Sigmoid colon (tissue), 4 donors: ENCODE results near the gene KRT36.

Experiments used
- POLR2A ChIP-seq, 2 donors: fragments of 450-650 bp; IDR thresholded peaks; one replicate each; pipeline ENCODE4 v1.6.1; 2016; ENCODE audit warnings: antibody characterized with exemption in 2 of 2, mild to moderate bottlenecking in 2 of 2, moderate library complexity in 2 of 2
- POLR2AphosphoS5 ChIP-seq, 4 donors: sonication (generic); formaldehyde crosslinking; IDR thresholded peaks; one replicate each; pipeline ENCODE4 v1.6.1; 2017; ENCODE audit warnings: antibody characterized with exemption in 4 of 4
- TF ChIP-seq, protein P1 (sequence below), 4 experiments: fragments of 450-650 bp in 3 of 4; fragments of 200-600 bp in 1 of 4; IDR thresholded peaks; one replicate each; pipeline ENCODE4 v1.5.1; 2016 to 2019; ENCODE audit warnings: antibody characterized with exemption in 4 of 4, mild to moderate bottlenecking in 3 of 4, moderate library complexity in 2 of 4

DNA sequence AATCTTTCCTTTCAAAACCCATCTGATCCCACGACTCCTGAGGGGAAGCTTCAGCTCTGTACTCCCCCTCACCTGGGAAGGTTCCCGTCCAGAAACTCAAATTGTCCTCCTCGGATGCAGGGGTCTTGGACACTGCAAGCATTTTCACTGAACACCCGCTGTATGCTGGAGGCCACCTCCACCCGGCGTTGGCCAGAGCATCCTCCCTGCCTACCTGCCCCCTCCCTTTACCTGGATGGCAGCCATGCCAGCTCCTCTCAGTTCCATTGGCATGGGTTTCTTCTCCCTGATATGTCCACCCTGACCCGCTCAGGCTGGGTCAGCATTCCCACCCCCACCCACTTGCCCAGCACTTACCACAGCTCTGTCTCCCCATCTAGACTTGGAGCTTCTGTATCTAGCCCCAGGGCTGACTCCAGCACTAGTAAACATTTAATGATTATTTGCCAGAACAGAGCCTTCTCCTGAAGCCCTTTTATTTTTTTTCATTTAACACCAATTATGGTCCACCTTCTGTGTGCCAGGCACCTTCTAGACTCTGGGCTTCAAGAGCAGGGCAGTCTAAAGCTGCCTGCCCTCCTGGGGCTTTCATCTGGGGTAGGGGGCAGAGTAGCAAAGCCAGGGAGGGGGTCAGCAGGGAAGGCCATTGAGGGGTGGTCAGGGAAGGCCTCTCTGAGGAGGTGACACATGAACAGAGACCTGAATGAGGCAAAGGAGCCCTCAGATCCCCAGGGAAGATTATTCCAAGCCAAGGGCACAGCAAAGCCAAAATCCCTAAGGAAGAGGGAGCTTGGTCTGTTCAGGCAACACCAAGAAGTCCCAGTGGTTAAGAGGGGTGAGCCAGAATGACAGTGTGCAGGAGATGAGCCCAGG is 47.3 kb upstream of the KRT36 start:
- TF ChIP-seq, protein P1, sequence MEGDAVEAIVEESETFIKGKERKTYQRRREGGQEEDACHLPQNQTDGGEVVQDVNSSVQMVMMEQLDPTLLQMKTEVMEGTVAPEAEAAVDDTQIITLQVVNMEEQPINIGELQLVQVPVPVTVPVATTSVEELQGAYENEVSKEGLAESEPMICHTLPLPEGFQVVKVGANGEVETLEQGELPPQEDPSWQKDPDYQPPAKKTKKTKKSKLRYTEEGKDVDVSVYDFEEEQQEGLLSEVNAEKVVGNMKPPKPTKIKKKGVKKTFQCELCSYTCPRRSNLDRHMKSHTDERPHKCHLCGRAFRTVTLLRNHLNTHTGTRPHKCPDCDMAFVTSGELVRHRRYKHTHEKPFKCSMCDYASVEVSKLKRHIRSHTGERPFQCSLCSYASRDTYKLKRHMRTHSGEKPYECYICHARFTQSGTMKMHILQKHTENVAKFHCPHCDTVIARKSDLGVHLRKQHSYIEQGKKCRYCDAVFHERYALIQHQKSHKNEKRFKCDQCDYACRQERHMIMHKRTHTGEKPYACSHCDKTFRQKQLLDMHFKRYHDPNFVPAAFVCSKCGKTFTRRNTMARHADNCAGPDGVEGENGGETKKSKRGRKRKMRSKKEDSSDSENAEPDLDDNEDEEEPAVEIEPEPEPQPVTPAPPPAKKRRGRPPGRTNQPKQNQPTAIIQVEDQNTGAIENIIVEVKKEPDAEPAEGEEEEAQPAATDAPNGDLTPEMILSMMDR (IDR thresholded peaks at IDR 0.05) = no peak
- TF ChIP-seq POLR2A (IDR thresholded peaks at IDR 0.05) (no peak), POLR2AphosphoS5 (IDR thresholded peaks at IDR 0.05) (no peak)
